Osteoblast (primary cell): ENCODE measurements around the gene C2. TPM values are rescaled to one million over a fixed set of nuclear protein-coding genes. Genes with fewer than 3 reads are reported as not detected.
A peak's percentile ranks its signal among the peaks of the same experiment; 100 is the strongest.

Source experiments
- DNase-seq: peaks from one replicate; pipeline ENCODE4 v3.0.0; 2011; ENCODE audit warnings: low spot score, mixed read lengths; ENCODE audit not compliant: insufficient read length; ENCODE audit errors: missing footprints
- H2AFZ ChIP-seq: 2 replicates; pipeline ENCODE4 v1.6.0; 2011; ENCODE audit warnings: mild to moderate bottlenecking, low read length
- H3K27ac ChIP-seq: 2 replicates; pipeline ENCODE4 v1.5.1; 2011; ENCODE audit warnings: mild to moderate bottlenecking, low read depth, low read length, moderate library complexity
- H3K27me3 ChIP-seq: 2 replicates; pipeline ENCODE4 v1.6.0; 2012; ENCODE audit warnings: mild to moderate bottlenecking, control low read depth, inconsistent platforms, low read length, moderate library complexity; ENCODE audit not compliant: insufficient read depth
- H3K36me3 ChIP-seq: 2 replicates; pipeline ENCODE4 v1.5.1; 2011; ENCODE audit warnings: mild to moderate bottlenecking, low read length, control low read depth, moderate library complexity; ENCODE audit not compliant: insufficient read depth
- H3K4me1 ChIP-seq: 2 replicates; pipeline ENCODE4 v1.5.1; 2011; ENCODE audit warnings: mild to moderate bottlenecking, low read length, control low read depth, moderate library complexity; ENCODE audit not compliant: insufficient read depth
- H3K4me2 ChIP-seq: 2 replicates; pipeline ENCODE4 v1.6.0; 2011; ENCODE audit warnings: mild to moderate bottlenecking, low read length; ENCODE audit not compliant: insufficient read depth
- H3K4me3 ChIP-seq: fragments of 200-600 bp; sonication (generic); 3 replicates; pipeline ENCODE4 v1.5.1; 2012; ENCODE audit warnings: mild to moderate bottlenecking, low read length, inconsistent platforms; ENCODE audit not compliant: insufficient read depth
- H3K79me2 ChIP-seq: 2 replicates; pipeline ENCODE4 v1.6.0; 2012; ENCODE audit warnings: mild to moderate bottlenecking, low read length, control low read depth, inconsistent platforms; ENCODE audit not compliant: insufficient read depth
- H3K9me3 ChIP-seq: 2 replicates; pipeline ENCODE4 v1.5.1; 2011; ENCODE audit warnings: low read depth, low read length, control low read depth
- H4K20me1 ChIP-seq: 2 replicates; pipeline ENCODE4 v1.6.0; 2012; ENCODE audit warnings: mild to moderate bottlenecking, low read length, control low read depth; ENCODE audit not compliant: insufficient read depth
- total RNA-seq: library from RNA; depleted of rRNA; stranded (reverse); fragments of >200 nt; gene quantifications from 2 replicates; pipeline ENCODE4 v1.2.3, GENCODE V29; 2012
- TF ChIP-seq, protein P1 (sequence below): IDR thresholded peaks from 2 replicates; pipeline ENCODE4 v1.5.1; 2011; ENCODE audit warnings: mild to moderate bottlenecking, low read depth, low read length, moderate library complexity; ENCODE audit errors: extremely low read depth

C2 gene
- total RNA-seq, 1 donor, result 12.7 TPM

DNA sequence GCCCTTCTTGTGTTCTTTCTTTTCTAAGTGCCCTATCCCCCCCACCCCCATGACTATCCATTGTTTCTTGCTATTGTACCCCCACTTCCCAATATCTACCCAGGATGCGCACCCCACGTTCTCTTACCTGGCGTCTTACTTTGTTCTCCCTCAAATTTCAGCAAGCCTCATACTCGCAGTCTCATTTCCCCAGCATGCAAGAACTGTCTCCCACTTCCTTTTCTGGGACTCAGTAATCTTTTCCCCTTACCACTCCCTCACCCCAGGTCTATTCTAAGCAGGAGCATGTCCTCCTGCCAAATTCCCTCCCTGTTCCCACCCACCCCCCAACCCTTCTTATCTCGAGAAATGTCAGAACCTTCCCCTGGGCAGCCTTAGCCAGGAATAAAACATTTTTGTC, 28.3 kb upstream of the C2 start:
- Histone ChIP-seq H3K79me2 (peaks cover 13% of the 10 kb centered on the region), H3K4me3 (no peak overlapping the region), H3K27me3 (no peaks in the 10 kb centered on the region), H3K4me1 (peaks cover 20% of the 10 kb centered on the region), H2AFZ (no peak overlapping the region), H4K20me1 (no peaks in the 10 kb centered on the region), H3K27ac (no peak overlapping the region), H3K36me3 (peaks cover 8% of the 10 kb centered on the region), H3K9me3 (no peaks in the 10 kb centered on the region), H3K4me2 (peak overlapping the region; percentile 90)
- no peak for DNase-seq
- TF ChIP-seq, protein P1, sequence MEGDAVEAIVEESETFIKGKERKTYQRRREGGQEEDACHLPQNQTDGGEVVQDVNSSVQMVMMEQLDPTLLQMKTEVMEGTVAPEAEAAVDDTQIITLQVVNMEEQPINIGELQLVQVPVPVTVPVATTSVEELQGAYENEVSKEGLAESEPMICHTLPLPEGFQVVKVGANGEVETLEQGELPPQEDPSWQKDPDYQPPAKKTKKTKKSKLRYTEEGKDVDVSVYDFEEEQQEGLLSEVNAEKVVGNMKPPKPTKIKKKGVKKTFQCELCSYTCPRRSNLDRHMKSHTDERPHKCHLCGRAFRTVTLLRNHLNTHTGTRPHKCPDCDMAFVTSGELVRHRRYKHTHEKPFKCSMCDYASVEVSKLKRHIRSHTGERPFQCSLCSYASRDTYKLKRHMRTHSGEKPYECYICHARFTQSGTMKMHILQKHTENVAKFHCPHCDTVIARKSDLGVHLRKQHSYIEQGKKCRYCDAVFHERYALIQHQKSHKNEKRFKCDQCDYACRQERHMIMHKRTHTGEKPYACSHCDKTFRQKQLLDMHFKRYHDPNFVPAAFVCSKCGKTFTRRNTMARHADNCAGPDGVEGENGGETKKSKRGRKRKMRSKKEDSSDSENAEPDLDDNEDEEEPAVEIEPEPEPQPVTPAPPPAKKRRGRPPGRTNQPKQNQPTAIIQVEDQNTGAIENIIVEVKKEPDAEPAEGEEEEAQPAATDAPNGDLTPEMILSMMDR, result no peak

GRCh38 chr6:31899882-31900722, 27.4 kb upstream of the C2 start:
- peaks cover 20% of the 10 kb centered on the region for H3K4me1 ChIP-seq
- H4K20me1 ChIP-seq, result no peaks in the 10 kb centered on the region
- no peak overlapping the region for H3K27ac ChIP-seq
- no peak overlapping the region for H2AFZ ChIP-seq
- DNase-seq, result no peak
- no peak overlapping the region for H3K4me2 ChIP-seq
- H3K4me3 ChIP-seq, result no peak overlapping the region
- no peaks in the 10 kb centered on the region for H3K27me3 ChIP-seq
- TF ChIP-seq, protein P1, result no peak
- H3K36me3 ChIP-seq, result peaks cover under 1% of the 10 kb centered on the region
- no peaks in the 10 kb centered on the region for H3K9me3 ChIP-seq
- H3K79me2 ChIP-seq, result peaks cover 13% of the 10 kb centered on the region

DNA sequence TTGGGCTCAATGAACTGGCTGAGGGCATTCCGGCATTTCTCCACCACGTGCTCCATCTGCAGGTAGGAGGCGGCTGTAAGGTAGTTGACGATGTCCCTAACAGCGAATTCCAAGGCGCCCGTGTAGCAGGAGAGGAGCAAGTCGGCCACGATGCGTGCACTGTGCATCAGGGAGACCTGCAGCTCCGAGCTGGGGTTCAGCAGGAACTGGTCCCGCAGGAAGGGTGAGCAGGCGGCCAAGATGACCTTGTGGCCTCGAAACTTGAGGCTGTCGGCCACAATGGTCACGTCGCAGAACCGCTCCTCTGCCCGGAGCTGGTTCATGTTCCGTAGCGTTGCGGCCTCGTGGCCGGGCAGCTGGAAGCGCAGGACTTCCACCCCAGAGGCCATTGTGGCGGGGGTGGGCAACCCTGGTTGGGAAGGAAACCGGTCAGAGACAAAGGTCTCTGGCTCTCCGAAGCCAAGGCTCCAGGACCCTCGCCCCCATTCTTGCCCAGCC, 26.6 kb upstream of the C2 start:
- peak overlapping the region; percentile 35 for H2AFZ ChIP-seq
- no peaks in the 10 kb centered on the region for H3K36me3 ChIP-seq
- H3K27me3 ChIP-seq, result peaks cover 3% of the 10 kb centered on the region
- DNase-seq, result no peak
- no peak overlapping the region for H3K27ac ChIP-seq
- peak overlapping the region; percentile 88 for H3K4me2 ChIP-seq
- TF ChIP-seq, protein P1, result no peak
- H3K9me3 ChIP-seq, result no peaks in the 10 kb centered on the region
- no peaks in the 10 kb centered on the region for H4K20me1 ChIP-seq
- peaks cover 20% of the 10 kb centered on the region for H3K4me1 ChIP-seq
- H3K79me2 ChIP-seq, result peaks cover 13% of the 10 kb centered on the region
- H3K4me3 ChIP-seq, result peak overlapping the region; percentile 82

- Histone ChIP-seq H2AFZ (peak overlapping the region; percentile 35), H3K27me3 (peaks cover 3% of the 10 kb centered on the region), H3K4me2 (peak overlapping the region; percentile 88), H3K4me3 (peak overlapping the region; percentile 82), H3K9me3 (no peaks in the 10 kb centered on the region), H3K79me2 (peaks cover 11% of the 10 kb centered on the region), H3K27ac (no peak overlapping the region), H4K20me1 (no peaks in the 10 kb centered on the region), H3K4me1 (peaks cover 20% of the 10 kb centered on the region), H3K36me3 (no peaks in the 10 kb centered on the region)
- peak; percentile 96 for DNase-seq
- TF ChIP-seq, protein P1, result no peak
Measured at GRCh38 chr6:31901415-31901952, 26.0 kb upstream of the C2 start.
